ENCODE measurements around the gene GTF2E1. TPM values are rescaled to one million over a fixed set of nuclear protein-coding genes. Genes with fewer than 3 reads are reported as not detected.

Gene GTF2E1
- 10.4 TPM for total RNA-seq

GRCh38 chr3:120742198-120742848 lies at the start of gene GTF2E1, which contains the start of gene RABL3:
GTF2E1 (plus strand) TSS chr3:120742744; CDS start chr3:120750553, 7,809 bp downstream.
RABL3 (minus strand) TSS chr3:120742516; CDS start chr3:120742507, 9 bp downstream.

Small RNA genes within 50 kb of the gene (small RNA-seq; reads per million reads assigned to genes)
- not detected for gene MTCO1P29 (ENCODE audit: low replicate concordance)
- not detected for gene MTCO2P29 (ENCODE audit: low replicate concordance)

Other genes starting within 250 kb of the GTF2E1 start
- 81.2 TPM for gene NDUFB4, start 146.4 kb upstream of the GTF2E1 start, total RNA-seq
- 38.9 TPM for gene HGD, start 60.5 kb upstream of the GTF2E1 start, total RNA-seq
- 21.4 TPM for gene RABL3, start 228 bp upstream of the GTF2E1 start, total RNA-seq
- 0.12 TPM for gene STXBP5L, start 165.5 kb downstream of the GTF2E1 start, total RNA-seq

All from metanephros (tissue), 2 donors.